Stomach (tissue), 9 donors: ENCODE measurements around the gene RPS5. TPM values are rescaled to one million over a fixed set of nuclear protein-coding genes. Genes with fewer than 3 reads are reported as not detected.

ENCODE experiments used
- DNase-seq, 2 donors: peaks; one replicate each; pipeline versions ENCODE4 v3.0.0 to v3.0.0-alpha.2; 2013 to 2019
- H3K27ac ChIP-seq, 5 donors: fragments of 200-600 bp in 4 of 5; sonication (generic) in 4 of 5; one replicate each; pipeline ENCODE4 v1.5.1; 2013 to 2019; ENCODE audit warnings: mild to moderate bottlenecking in 1 of 5, moderate library complexity in 1 of 5
- H3K27me3 ChIP-seq, 3 donors: fragments of 200-600 bp; sonication (generic); one replicate each; pipeline ENCODE4 v1.5.1; 2017 to 2019; ENCODE audit warnings: mixed run types in 1 of 3
- H3K36me3 ChIP-seq, 4 donors: fragments of 200-600 bp; sonication (generic); 1 replicate in 3 of 4; 2 replicates in 1 of 4; pipeline ENCODE4 v1.5.1; 2016 to 2019
- H3K4me1 ChIP-seq, 4 donors: fragments of 200-600 bp; sonication (generic); one replicate each; pipeline ENCODE4 v1.5.1; 2016 to 2019
- H3K4me3 ChIP-seq, 4 donors: fragments of 200-600 bp; sonication (generic) in 3 of 4; one replicate each; pipeline ENCODE4 v1.5.1; 2016 to 2019; ENCODE audit warnings: mild to moderate bottlenecking in 1 of 4
- H3K9me3 ChIP-seq, 4 donors: fragments of 200-600 bp; sonication (generic); one replicate each; pipeline ENCODE4 v1.5.1; 2016 to 2019
- CTCF ChIP-seq, 7 experiments: fragments of 450-650 bp in 4 of 7; fragments of 200-600 bp in 3 of 7; sonication (generic) in 3 of 7; IDR thresholded peaks; one replicate each; pipeline ENCODE4 v1.5.1; 2016 to 2019; ENCODE audit warnings: antibody characterized with exemption in 7 of 7, control low read depth in 2 of 7, mild to moderate bottlenecking in 1 of 7
- EP300 ChIP-seq: sonication (generic); formaldehyde crosslinking; IDR thresholded peaks from one replicate; pipeline ENCODE4 v1.6.1; 2017; ENCODE audit warnings: antibody characterized with exemption
- POLR2A ChIP-seq, 4 donors: fragments of 450-650 bp; IDR thresholded peaks; one replicate each; pipeline ENCODE4 v1.6.1; 2016; ENCODE audit warnings: antibody characterized with exemption in 4 of 4, control low read depth in 2 of 4, mild to moderate bottlenecking in 1 of 4, moderate library complexity in 1 of 4
- POLR2AphosphoS5 ChIP-seq, 3 donors: sonication (generic); formaldehyde crosslinking; IDR thresholded peaks; one replicate each; pipeline ENCODE4 v1.6.1; 2016; ENCODE audit warnings: antibody characterized with exemption in 3 of 3
- WGBS, 5 donors: extraction: QIAGEN DNeasy Blood & Tissue Kit in 3 of 5; methylation state at CpG; one replicate each; pipeline versions ENCODE4 v1.1.5 to v1.1.7; 2013 to 2018; 5-methylcytosine and 5-hydroxymethylcytosine counted together
- intact Hi-C: fragments of 100-400 bp; cut with DNase I; formaldehyde crosslinking; loops from one replicate; pipeline ENCODE4 v1.15.1; 2023; ENCODE audit warnings: low total_unique reads
- polyA plus RNA-seq, 3 donors: library from polyadenylated mRNA; stranded (reverse); fragments of 200-250 nt; gene quantifications; one replicate each; pipeline ENCODE4 v1.2.3, GENCODE V29; 2013
- total RNA-seq, 5 donors: library from RNA; depleted of rRNA; stranded (reverse); fragments of >200 nt; gene quantifications; one replicate each; pipeline versions ENCODE4 v1.1.0 to v1.2.3, GENCODE V29; 2014 to 2016
- donor health status: healthy with polysubstance abuse.
- donor health status: Bipolar disorder and iron deficiency.
- donor health status: healthy.

RPS5 gene
- total and polyA plus RNA-seq, 8 donors, result 801 to 2,322 (median 1,502) TPM

- WGBS, 5 donors, result 91 to 97% (median 95%) methylated on average over 6 of the region's 6 CpGs
- intact Hi-C loops, result no loop called here
- Histone ChIP-seq H3K4me3 (no peak overlapping the region), H3K36me3 (peaks cover 16 to 19% (median 17%) of the 10 kb centered on the region in 4 donors), H3K27me3 (peaks cover 6 to 38% (median 13%) of the 10 kb centered on the region in 3 donors), H3K27ac (no peak overlapping the region), H3K9me3 (no peaks in the 10 kb centered on the region), H3K4me1 (peaks cover 29 to 57% (median 34%) of the 10 kb centered on the region in 4 donors)
- no peak for TF ChIP-seq EP300
- TF ChIP-seq POLR2AphosphoS5 (IDR thresholded peaks at IDR 0.05), result no peak
- no peak for TF ChIP-seq POLR2A (IDR thresholded peaks at IDR 0.05)
- no peak for TF ChIP-seq CTCF (IDR thresholded peaks at IDR 0.05)
- no peak for DNase-seq
Observed at GRCh38 chr19:58398545-58398944, 11.5 kb downstream of the RPS5 start.

- no peak for DNase-seq
- intact Hi-C loops, result no loop called here
- 90 to 96% (median 94%) methylated on average over 2 to 3 of the region's 3 CpGs for WGBS, 5 donors
- Histone ChIP-seq H3K4me3 (no peak overlapping the region), H3K36me3 (peaks cover 2 to 5% (median 4%) of the 10 kb centered on the region in 4 donors), H3K4me1 (peaks cover 29 to 50% (median 34%) of the 10 kb centered on the region in 4 donors), H3K9me3 (no peaks in the 10 kb centered on the region), H3K27ac (no peak overlapping the region), H3K27me3 (peaks cover 6 to 37% (median 13%) of the 10 kb centered on the region in 3 donors)
- TF ChIP-seq CTCF (IDR thresholded peaks at IDR 0.05) (no peak), POLR2AphosphoS5 (IDR thresholded peaks at IDR 0.05) (no peak), POLR2A (IDR thresholded peaks at IDR 0.05) (no peak), EP300 (no peak)
Observed at GRCh38 chr19:58399903-58400302, 12.8 kb downstream of the RPS5 start.

GRCh38 chr19:58400316-58400915, 13.3 kb downstream of the RPS5 start:
- H3K9me3 ChIP-seq, result no peaks in the 10 kb centered on the region
- intact Hi-C loops, result no loop called here
- peak overlapping the region; percentile 58 to 71 (median 60) for H3K4me3 ChIP-seq
- DNase-seq, result peak in 1 of 2 donors; percentile 20
- WGBS, 5 donors, result 38 to 50% (median 46%) methylated on average over 18 of the region's 18 CpGs
- H3K27ac ChIP-seq, result peak overlapping the region in 3 of 5 donors; percentile 53 to 88 (median 56)
- H3K27me3 ChIP-seq, result peaks cover 6 to 31% (median 13%) of the 10 kb centered on the region in 3 donors
- H3K36me3 ChIP-seq, result peaks cover 0 to under 1% (median 0%) of the 10 kb centered on the region in 4 donors
- TF ChIP-seq POLR2AphosphoS5 (IDR thresholded peaks at IDR 0.05), result no peak
- no peak for TF ChIP-seq CTCF (IDR thresholded peaks at IDR 0.05)
- no peak for TF ChIP-seq EP300
- no peak for TF ChIP-seq POLR2A (IDR thresholded peaks at IDR 0.05)
- H3K4me1 ChIP-seq, result peaks cover 28 to 45% (median 33%) of the 10 kb centered on the region in 4 donors

GRCh38 chr19:58400916-58401839, 14.1 kb downstream of the RPS5 start:
- Histone ChIP-seq H3K36me3 (no peaks in the 10 kb centered on the region), H3K4me3 (peak overlapping the region; percentile 58 to 71 (median 60)), H3K4me1 (peaks cover 21 to 37% (median 25%) of the 10 kb centered on the region in 4 donors), H3K27me3 (peaks cover 6 to 24% (median 9%) of the 10 kb centered on the region in 3 donors), H3K27ac (peak overlapping the region; percentile 67 to 88 (median 85)), H3K9me3 (no peaks in the 10 kb centered on the region)
- 2 to 3% (median 2%) methylated on average over 51 to 80 of the region's 80 CpGs for whole genome bisulfite sequencing, 5 donors
- TF ChIP-seq POLR2A (IDR thresholded peaks at IDR 0.05), result peak in 2 of 4 donors; percentile 32 to 59
- TF ChIP-seq POLR2AphosphoS5 (IDR thresholded peaks at IDR 0.05), result peak; percentile 54 to 92 (median 86)
- no peak for TF ChIP-seq CTCF (IDR thresholded peaks at IDR 0.05)
- intact Hi-C loops, result no loop called here
- DNase-seq, result peak; percentile 100
